HG03520 (cell line): Measurements from ENCODE around the gene LRRN2.

Experiments used
- ATAC-seq: cut with Tn5 transposase; IDR thresholded peaks from one replicate; pipeline ENCODE4 v1.9.1; 2021; ENCODE audit warnings: mild to moderate bottlenecking, moderate library complexity; ENCODE audit not compliant: unreplicated experiment

LRRN2 gene

GRCh38 chr1:204663644-204664383 is 21.7 kb downstream of the LRRN2 start:
- no peak for ATAC-seq

DNA sequence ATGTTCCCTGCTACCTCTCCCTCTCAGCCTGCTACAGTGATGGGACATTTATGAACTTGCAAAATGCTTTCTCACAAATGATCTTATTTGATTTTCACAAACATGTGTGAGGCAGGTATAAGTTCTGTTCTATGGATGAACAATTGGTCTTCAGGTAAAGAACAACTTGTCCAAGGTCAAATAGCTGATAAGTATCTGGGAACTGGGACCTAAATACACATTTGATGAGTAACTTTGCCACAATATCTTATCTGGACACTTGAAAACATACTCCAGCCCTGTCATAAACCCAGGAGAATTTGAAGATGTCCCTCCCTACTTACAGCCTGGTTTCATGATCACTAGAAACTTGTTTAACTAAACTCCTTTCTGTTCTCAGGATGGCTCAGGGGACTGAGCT is 23.0 kb downstream of the LRRN2 start:
- ATAC-seq = no peak

DNA sequence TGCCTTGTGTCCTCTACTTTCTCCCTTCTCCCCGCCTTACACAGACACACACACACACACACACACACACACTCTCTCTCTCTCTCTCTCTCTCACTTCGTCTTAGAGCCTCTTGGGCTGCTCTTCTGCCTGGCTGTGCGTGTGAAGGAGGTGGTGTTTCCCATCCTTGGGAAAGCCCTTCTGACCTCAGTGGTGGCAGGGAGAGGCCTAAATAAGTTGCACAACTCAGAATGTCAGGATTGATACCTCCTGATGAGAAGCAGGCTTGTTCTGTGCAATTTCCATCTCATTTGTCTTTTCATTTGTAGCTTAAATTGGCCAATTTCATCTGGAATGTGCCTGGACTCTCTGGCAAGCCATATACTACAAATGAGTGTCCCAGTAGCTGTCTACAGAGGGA is 25.0 kb downstream of the LRRN2 start:
- ATAC-seq = no peak

GRCh38 chr1:204659056-204659455 is 26.5 kb downstream of the LRRN2 start:
- ATAC-seq = no peak

GRCh38 chr1:204658295-204658694 is 27.2 kb downstream of the LRRN2 start:
- ATAC-seq = no peak

DNA sequence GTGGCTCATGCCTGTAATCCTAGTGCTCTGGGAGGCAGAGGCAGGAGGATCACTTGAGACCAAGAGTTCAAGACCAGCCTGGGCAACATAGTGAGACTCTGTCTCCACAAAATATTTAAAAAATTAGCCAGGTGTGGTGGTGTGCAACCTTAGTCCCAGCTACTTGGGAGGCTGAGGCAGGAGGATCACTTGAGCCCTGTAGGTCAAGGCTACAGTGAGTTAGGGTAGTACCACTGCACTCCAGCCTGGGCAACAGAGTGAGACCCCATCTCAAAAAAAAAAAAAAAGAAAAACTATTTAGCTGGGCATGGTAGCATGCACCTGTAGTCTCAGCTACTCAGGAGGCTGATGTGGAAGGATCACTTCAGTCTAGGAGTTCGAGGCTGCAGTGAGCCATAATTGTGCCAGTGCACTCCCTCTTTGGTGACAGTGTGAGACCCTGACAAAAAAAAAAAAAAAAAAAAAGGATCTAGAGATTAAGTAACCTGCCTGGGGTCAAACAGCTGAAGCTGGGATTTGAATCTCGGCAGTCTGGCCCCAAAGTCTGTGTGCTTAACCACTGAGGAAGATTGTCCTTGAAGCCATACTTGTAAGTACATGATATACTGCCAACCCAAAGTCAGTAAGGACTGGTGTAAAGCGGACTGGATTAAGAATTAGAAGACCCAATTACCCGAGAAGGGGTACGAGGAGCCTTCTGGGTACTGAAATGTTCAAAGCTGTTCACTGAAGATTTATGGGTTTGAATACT is 31.8 kb downstream of the LRRN2 start:
- no peak for ATAC-seq

- no peak for ATAC-seq
Measured at GRCh38 chr1:204652497-204652896, 33.0 kb downstream of the LRRN2 start.

DNA sequence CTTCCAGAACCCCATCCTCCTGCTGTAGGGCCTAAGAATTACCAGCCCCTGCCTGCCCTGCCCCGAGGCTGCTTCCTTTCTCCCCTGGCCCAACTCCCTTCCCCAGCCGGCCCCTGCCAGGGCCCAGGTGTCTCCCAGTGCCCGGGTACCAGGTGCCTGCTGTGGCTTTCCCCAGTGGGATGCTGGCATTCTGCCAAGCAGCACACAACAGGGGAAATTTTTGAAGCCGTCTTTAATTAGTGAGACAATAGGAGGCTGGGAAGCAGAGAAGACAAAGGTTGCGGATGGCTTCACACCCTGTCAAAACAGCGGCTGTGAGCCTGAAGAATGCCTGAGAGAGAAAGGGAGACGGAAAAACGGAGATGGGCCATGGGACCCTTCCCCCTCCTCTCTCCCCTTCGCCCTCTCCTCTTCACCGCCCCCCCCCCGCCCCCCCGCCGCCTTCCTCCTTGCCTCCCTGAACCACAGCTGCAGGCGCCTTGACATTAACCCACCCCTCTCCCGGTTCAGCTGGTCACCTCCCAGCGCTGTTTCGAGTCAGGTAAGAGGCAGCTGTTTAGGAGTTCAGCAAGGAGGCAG is 33.6 kb downstream of the LRRN2 start:
- no peak for ATAC-seq

- ATAC-seq = no peak
Measured at GRCh38 chr1:204650911-204651570, 34.5 kb downstream of the LRRN2 start.

DNA sequence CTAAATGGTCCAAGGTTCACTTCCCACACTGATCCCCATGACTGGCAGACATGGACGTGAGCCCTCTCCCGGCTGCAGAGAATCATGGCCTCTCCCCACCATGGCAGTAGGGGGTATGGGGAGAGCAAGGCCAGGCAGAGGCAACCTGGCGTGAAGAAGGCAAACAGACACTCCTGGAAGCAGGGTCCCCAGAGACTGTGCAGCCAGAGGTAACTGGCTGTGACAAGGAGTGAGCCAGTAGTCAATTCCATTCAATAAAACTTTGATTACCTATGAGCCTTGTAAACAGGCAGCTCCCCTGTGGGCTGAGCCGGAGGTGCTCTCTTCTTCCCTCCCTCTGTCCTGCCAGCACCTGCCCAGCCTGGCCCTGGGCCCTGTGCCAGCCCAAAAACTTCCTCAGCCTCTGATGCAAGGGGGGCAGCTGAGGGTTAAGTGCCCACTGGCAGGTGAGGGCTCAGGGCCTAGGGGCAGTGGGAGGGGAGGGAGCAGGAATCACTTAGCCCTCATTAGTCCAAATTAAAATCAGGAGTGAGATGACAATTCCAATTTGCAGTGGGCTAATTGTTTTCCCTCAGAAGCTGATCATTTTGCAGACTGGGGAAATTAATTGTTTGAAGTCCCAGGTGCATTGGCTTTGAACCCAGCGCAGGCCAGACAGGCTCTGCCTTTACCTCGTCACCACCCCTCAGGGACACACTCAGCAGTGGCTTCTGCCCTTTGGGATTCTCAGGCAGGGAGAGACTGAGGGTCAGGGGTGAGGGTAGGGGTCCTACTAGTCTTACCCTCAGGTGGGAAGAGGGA is 35.6 kb downstream of the LRRN2 start:
- ATAC-seq = no peak

GRCh38 chr1:204648576-204648975 is 37.0 kb downstream of the LRRN2 start:
- ATAC-seq = no peak

DNA sequence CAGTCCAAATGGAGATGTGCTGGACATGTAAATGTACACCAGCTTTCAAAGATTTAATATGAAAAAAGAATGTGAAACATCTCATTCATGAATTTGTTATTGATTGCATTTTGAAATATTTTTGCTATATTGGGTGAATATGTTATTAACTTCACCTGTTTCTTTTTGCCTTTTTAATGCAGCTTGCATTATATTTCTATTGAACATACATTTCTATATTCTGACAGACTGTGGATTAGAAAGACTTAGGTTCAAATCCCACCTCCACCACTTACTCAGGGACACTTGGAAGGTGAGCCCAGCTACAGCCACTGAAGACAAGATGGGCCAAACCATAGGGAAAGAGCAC is 37.8 kb downstream of the LRRN2 start:
- ATAC-seq = no peak

DNA sequence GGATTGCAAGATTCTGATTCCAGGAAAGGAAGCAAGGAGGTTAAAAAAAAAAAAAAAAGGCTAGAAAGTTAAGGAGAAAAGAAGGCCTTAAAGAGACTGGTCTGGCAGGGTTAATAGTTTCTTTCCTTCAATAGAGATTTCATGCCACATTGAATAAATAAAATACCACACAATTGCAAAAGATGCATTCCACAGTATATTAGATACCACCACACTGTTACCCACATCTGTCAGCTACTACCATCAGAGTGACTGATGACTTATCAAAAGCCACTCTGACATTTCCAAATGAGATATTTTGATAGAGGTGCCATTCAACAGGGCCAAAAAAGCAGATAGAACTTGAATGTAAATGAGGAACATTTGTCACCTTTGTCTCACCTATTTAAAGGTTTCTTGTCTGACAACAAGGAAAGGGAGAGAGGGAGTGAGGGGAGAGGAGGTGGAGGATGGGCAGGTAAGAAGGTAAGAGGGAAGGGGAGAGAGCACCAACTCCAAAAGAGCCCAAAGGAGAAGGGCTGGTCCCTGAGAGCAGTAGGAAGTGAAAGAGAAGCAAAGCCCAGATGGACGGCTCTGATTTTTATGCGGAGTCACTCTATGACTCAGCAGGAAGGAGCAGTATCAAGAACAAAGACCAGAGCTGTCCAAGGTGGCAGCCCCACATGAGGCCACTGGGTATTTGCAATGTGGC is 38.3 kb downstream of the LRRN2 start:
- ATAC-seq = no peak

GRCh38 chr1:204645666-204646065 is 39.9 kb downstream of the LRRN2 start:
- no peak for ATAC-seq

GRCh38 chr1:204645251-204645650 is 40.3 kb downstream of the LRRN2 start:
- ATAC-seq = no peak

GRCh38 chr1:204643503-204643902 is 42.0 kb downstream of the LRRN2 start:
- ATAC-seq = no peak

- ATAC-seq = no peak
Measured at GRCh38 chr1:204641936-204642335, 43.6 kb downstream of the LRRN2 start.

DNA sequence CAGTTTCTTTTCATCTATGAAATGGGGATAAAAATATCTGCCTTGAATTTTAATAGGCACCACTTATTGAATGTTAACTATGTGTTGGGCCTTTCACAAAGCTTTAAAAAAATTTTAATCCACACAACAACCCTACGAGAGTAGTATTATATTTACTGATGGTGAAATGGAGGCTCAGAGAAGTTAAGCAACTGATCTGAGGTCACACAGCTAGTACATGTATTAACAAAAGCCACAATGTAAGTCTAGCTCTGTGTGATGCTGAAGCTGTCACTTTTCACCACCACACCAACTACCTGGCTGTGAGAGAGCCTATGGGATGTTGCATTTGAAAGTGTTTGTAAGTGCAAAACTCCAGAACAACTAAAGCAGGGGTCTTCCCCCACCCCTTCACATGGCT is 44.1 kb downstream of the LRRN2 start:
- no peak for ATAC-seq

- ATAC-seq = no peak
Measured at GRCh38 chr1:204640578-204640977, 45.0 kb downstream of the LRRN2 start.

DNA sequence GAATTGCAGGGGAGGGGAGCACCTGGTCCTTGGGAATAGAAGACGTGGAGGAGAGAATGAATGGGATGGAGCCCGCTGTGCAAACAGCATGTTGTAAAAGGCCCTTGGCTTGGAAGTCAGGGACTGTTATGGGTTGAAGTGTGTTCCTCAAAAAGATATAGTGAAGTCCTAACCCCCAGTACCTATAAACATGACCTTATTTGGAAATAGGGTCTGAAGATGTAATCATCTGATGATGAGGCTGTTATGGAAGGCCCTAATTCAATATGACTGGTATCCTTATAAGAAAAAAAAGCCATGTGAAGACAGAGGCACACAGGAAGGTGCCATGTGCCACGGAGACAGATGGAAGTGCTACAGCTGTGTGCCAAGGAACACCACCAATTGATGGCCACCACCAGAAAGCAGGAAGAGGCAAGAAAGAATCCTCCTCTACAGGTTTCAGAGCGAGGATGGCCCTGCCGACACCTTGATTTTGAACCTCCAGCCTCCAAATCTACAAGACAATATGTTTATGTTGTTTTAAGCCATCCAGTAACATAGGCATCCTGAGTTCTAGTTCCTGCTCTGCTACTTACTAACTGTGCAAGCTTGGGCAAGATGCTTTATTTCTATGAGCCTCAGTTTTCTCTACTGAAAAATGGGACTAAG is 51.2 kb downstream of the LRRN2 start:
- ATAC-seq = no peak
